GM12872 (cell line): Measurements from ENCODE around the gene CD58.

Experiments used
- CTCF ChIP-seq: IDR thresholded peaks from 3 replicates; pipeline ENCODE4 v1.5.1; 2011; ENCODE audit warnings: low read depth, mild to moderate bottlenecking, low read length, moderate library complexity; ENCODE audit not compliant: insufficient read depth

The CD58 gene

GRCh38 chr1:116545359-116545705 lies 25.5 kb downstream of the CD58 start:
- no peak for TF ChIP-seq CTCF

- TF ChIP-seq CTCF, result no peak
These were observed 26.1 kb downstream of the CD58 start for GRCh38 chr1:116544588-116545358.

DNA sequence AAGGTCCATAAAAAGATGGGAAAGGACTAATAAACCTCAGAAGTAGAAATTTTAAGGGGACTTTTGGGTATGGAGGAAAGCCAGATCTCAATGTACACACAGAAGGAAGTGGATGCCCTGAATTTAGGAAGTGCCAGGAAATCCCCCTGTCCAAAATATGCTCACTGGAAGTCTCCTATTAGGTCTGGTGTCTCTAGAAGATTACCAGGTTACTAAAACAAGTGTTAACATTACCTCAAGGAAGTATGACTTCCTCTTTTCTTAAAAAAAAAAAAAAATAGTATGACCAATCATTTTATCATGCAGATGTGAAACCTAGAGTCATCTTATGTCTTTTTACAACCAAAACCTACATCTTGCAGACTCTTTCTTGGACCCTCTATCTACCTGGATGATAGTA lies 30.7 kb downstream of the CD58 start:
- TF ChIP-seq CTCF, result no peak

DNA sequence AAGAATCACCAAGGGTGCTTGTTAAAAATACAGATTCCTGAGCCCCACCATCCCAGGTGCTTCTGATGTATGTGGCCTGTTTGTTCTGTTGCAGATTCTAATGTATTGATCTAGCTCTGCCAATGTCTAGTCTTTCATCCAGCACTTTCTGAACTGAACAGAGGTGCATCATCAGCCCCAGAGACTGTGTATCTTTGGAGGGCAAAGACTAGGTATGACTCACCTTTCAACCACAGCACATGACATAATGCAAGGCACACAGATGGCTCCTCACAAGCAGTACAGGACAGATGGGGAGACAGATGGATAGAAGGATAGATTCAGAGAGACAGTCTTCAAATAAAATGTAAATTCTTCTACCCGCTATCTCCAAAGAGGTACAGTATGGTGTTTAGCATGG lies 32.3 kb downstream of the CD58 start:
- no peak for TF ChIP-seq CTCF

- no peak for TF ChIP-seq CTCF
These were observed 32.9 kb downstream of the CD58 start for GRCh38 chr1:116537898-116538297.

DNA sequence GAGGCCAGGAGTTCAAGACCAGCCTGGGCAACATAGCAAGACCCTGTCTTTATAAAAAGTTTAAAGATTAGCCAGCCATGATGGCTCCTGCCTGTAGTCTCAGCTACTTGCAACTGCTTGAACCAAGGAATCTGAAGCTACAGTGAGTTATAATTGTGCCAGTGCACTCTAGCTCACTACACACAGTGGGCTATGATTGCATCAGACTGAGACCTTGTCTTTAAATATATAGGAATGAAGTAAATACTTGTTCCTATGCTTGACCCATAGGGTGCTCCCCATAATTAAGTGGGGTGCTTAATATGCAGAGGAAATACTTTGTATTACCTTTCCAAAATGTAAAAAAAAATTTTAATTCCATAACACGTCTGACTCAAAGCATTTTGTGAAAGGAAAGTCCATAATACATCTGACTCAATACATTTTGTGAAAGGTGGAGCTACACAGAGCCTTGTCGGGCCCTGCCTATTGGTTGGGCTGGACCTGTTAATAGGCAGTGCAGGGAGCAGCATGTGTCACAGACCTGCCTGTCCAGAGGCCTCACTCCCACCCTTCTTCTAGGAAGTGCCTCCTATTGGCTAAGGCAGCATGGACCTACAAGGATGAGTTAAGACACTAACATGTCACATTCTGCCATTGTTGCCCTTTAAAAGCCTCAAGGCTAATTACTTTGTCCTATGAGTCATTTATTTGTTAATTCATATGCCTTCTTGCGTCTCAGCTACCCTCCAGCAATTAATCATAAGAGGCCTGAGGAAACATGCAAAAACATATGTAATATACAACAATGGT lies 33.6 kb downstream of the CD58 start:
- no peak for TF ChIP-seq CTCF

- TF ChIP-seq CTCF, result no peak
These were observed 36.6 kb downstream of the CD58 start for GRCh38 chr1:116534014-116534739.
